H9 (cell line): ENCODE measurements around the gene SOX13. TPM values are rescaled to one million over a fixed set of nuclear protein-coding genes. Genes with fewer than 3 reads are reported as not detected.

Source experiments
- DNase-seq: peaks from one replicate; pipeline ENCODE4 v3.0.0-alpha.2; 2017
- H2AFZ ChIP-seq: one replicate; pipeline ENCODE4 v1.6.1; 2013; ENCODE audit warnings: mild to moderate bottlenecking, low read length, control low read depth, moderate library complexity
- H2AK5ac ChIP-seq: 2 replicates; pipeline ENCODE4 v1.6.1; 2013; ENCODE audit warnings: low read length, control low read depth, mixed read lengths; ENCODE audit not compliant: insufficient read length
- H2BK120ac ChIP-seq: one replicate; pipeline ENCODE4 v1.6.1; 2013; ENCODE audit warnings: low read depth, mild to moderate bottlenecking, low read length, control low read depth, inconsistent platforms; ENCODE audit not compliant: poor library complexity, severe bottlenecking
- H2BK12ac ChIP-seq: 2 replicates; pipeline ENCODE4 v1.6.1; 2013; ENCODE audit warnings: low read length, control low read depth, mixed read lengths, low read depth; ENCODE audit not compliant: insufficient read length
- H2BK15ac ChIP-seq: 2 replicates; pipeline ENCODE4 v1.6.1; 2013; ENCODE audit warnings: low read depth, low read length, control low read depth
- H2BK20ac ChIP-seq: one replicate; pipeline ENCODE4 v1.6.1; 2013; ENCODE audit warnings: low read depth, mild to moderate bottlenecking, low read length, control low read depth, inconsistent platforms; ENCODE audit not compliant: poor library complexity, severe bottlenecking
- H2BK5ac ChIP-seq: 2 replicates; pipeline ENCODE4 v1.6.1; 2013; ENCODE audit warnings: low read length, control low read depth, mixed read lengths; ENCODE audit not compliant: insufficient read length
- H3K14ac ChIP-seq: 2 replicates; pipeline ENCODE4 v1.6.1; 2013; ENCODE audit warnings: low read length, control low read depth; ENCODE audit not compliant: insufficient read depth
- H3K18ac ChIP-seq: 2 replicates; pipeline ENCODE4 v1.6.1; 2013; ENCODE audit warnings: low read depth, mild to moderate bottlenecking, mixed read lengths, low read length, control low read depth; ENCODE audit not compliant: insufficient read length
- H3K23ac ChIP-seq: 2 replicates; pipeline ENCODE4 v1.6.1; 2013; ENCODE audit warnings: low read length, control low read depth, mixed read lengths, low read depth; ENCODE audit not compliant: insufficient read length
- H3K23me2 ChIP-seq: 2 replicates; pipeline ENCODE4 v1.6.1; 2013; ENCODE audit warnings: low read depth, mild to moderate bottlenecking, mixed read lengths, low read length, control low read depth; ENCODE audit not compliant: insufficient read length, poor library complexity, severe bottlenecking
- H3K27ac ChIP-seq: 2 replicates; pipeline ENCODE4 v1.5.1; 2013; ENCODE audit warnings: low read length, control low read depth, mixed read lengths, low read depth; ENCODE audit not compliant: insufficient read length
- H3K27me3 ChIP-seq: 2 replicates; pipeline ENCODE4 v1.6.1; 2013; ENCODE audit warnings: low read length, control low read depth, inconsistent platforms; ENCODE audit not compliant: insufficient read depth
- H3K4ac ChIP-seq: 2 replicates; pipeline ENCODE4 v1.6.1; 2013; ENCODE audit warnings: low read depth, mild to moderate bottlenecking, control low read depth, inconsistent platforms, low read length, moderate library complexity
- H3K4me1 ChIP-seq: 2 replicates; pipeline ENCODE4 v1.6.1; 2013; ENCODE audit warnings: low read length, control low read depth, inconsistent platforms; ENCODE audit not compliant: insufficient read depth
- H3K4me2 ChIP-seq: 2 replicates; pipeline ENCODE4 v1.6.1; 2013; ENCODE audit warnings: low read length, control low read depth, mixed read lengths; ENCODE audit not compliant: insufficient read length, insufficient read depth
- H3K56ac ChIP-seq: 2 replicates; pipeline ENCODE4 v1.6.1; 2013; ENCODE audit warnings: low read depth, mild to moderate bottlenecking, mixed read lengths, low read length, control low read depth; ENCODE audit not compliant: insufficient read length
- H3K79me1 ChIP-seq: 2 replicates; pipeline ENCODE4 v1.6.1; 2013; ENCODE audit warnings: low read depth, mild to moderate bottlenecking, moderate library complexity, low read length, control low read depth, inconsistent platforms; ENCODE audit not compliant: insufficient read depth, poor library complexity, severe bottlenecking
- H3K79me2 ChIP-seq: 2 replicates; pipeline ENCODE4 v1.6.1; 2013; ENCODE audit warnings: low read length, control low read depth, inconsistent platforms; ENCODE audit not compliant: insufficient read depth
- H3K9ac ChIP-seq: 2 replicates; pipeline ENCODE4 v1.6.1; 2013; ENCODE audit warnings: low read length, control low read depth, mixed read lengths; ENCODE audit not compliant: insufficient read length; ENCODE audit errors: extremely low read depth
- H3K9me3 ChIP-seq: one replicate; pipeline ENCODE4 v1.6.1; 2013; ENCODE audit warnings: low read depth, low read length, inconsistent platforms; ENCODE audit not compliant: control insufficient read depth
- H3T11ph ChIP-seq: one replicate; pipeline ENCODE4 v1.6.1; 2013; ENCODE audit warnings: mild to moderate bottlenecking, low read length, control low read depth, inconsistent platforms
- H4K20me1 ChIP-seq: one replicate; pipeline ENCODE4 v1.6.1; 2013; ENCODE audit not compliant: control insufficient read depth, insufficient read length, insufficient read depth
- H4K5ac ChIP-seq: 2 replicates; pipeline ENCODE4 v1.6.1; 2013; ENCODE audit warnings: low read depth, mild to moderate bottlenecking, mixed read lengths, low read length, control low read depth; ENCODE audit not compliant: insufficient read length
- H4K8ac ChIP-seq: replicated peaks from 2 replicates; pipeline ENCODE4 v1.6.1; 2013; ENCODE audit warnings: low read length, control low read depth, mixed read lengths, low read depth; ENCODE audit not compliant: insufficient read length
- H4K91ac ChIP-seq: 2 replicates; pipeline ENCODE4 v1.6.1; 2013; ENCODE audit warnings: low read depth, mild to moderate bottlenecking, moderate library complexity, mixed read lengths, low read length, control low read depth; ENCODE audit not compliant: insufficient read length
- H3K27ac Mint-ChIP-seq, 3 experiments: 2 replicates in 2 of 3; 3 replicates in 1 of 3; pipeline ENCODE4 v1.8.0; 2020 to 2021; ENCODE audit warnings: mixed read lengths in 3 of 3, mild to moderate bottlenecking in 1 of 3, moderate library complexity in 1 of 3
- H3K27me3 Mint-ChIP-seq: 2 replicates; pipeline ENCODE4 v1.8.0; 2021; ENCODE audit warnings: low read depth, mild to moderate bottlenecking, moderate library complexity, mixed read lengths
- H3K36me3 Mint-ChIP-seq, 3 experiments: 2 replicates in 2 of 3; 3 replicates in 1 of 3; pipeline ENCODE4 v1.8.0; 2020 to 2021; ENCODE audit warnings: low read depth in 3 of 3, mixed read lengths in 3 of 3; ENCODE audit not compliant: insufficient read depth in 1 of 3
- H3K4me1 Mint-ChIP-seq, 2 experiments: 2 replicates each; pipeline ENCODE4 v1.8.0; 2020; ENCODE audit warnings: mixed read lengths in 2 of 2
- H3K4me3 Mint-ChIP-seq, 2 experiments: 2 replicates in 1 of 2; 3 replicates in 1 of 2; pipeline ENCODE4 v1.8.0; 2020 to 2021; ENCODE audit warnings: mild to moderate bottlenecking in 2 of 2, mixed read lengths in 2 of 2, moderate library complexity in 1 of 2
- H3K9me3 Mint-ChIP-seq, 2 experiments: 2 replicates in 1 of 2; 3 replicates in 1 of 2; pipeline ENCODE4 v1.8.0; 2020; ENCODE audit warnings: mild to moderate bottlenecking in 2 of 2, mixed read lengths in 2 of 2, moderate library complexity in 1 of 2
- CTCF ChIP-seq: fragments of 200-600 bp; sonication (generic); conservative IDR thresholded peaks from 3 replicates; pipeline ENCODE4 v1.8.0; 2021; ENCODE audit warnings: antibody characterized with exemption, mild to moderate bottlenecking
- WGBS: extraction: QIAGEN DNeasy Blood & Tissue Kit; methylation state at CpG from one replicate; pipeline ENCODE4 v1.1.7; 2013; ENCODE audit warnings: missing lambda C conversion rate, low lambda C conversion rate, mixed read lengths; ENCODE audit not compliant: insufficient read length; ENCODE audit errors: extremely low coverage; 5-methylcytosine and 5-hydroxymethylcytosine counted together
- total RNA-seq: library from RNA; stranded (reverse); gene quantifications from 2 replicates; pipeline ENCODE4 v1.2.1, GENCODE V29; 2021

The SOX13 gene
- total RNA-seq, 1 experiment from 2014 or later, result 120 TPM

GRCh38 chr1:204025917-204026707 is 46.8 kb upstream of the SOX13 start:
- Histone ChIP-seq H3K4me2 (no peak overlapping the region), H2BK15ac (no peak overlapping the region), H3K56ac (no peak overlapping the region), H3K14ac (peak overlapping the region; percentile 18; the same call in 1 of the 2 replicates), H3K9ac (no peak overlapping the region), H2BK120ac (no peak overlapping the region), H3K4me1 (no peaks in the 10 kb centered on the region), H4K20me1 (no peaks in the 10 kb centered on the region), H3T11ph (no peak overlapping the region), H4K5ac (no peak overlapping the region), H3K23me2 (no peaks in the 10 kb centered on the region), H2BK20ac (no peak overlapping the region), H2BK12ac (no peak overlapping the region), H3K27ac (no peak overlapping the region), H2AK5ac (no peak overlapping the region), H4K8ac (no peak overlapping the region), H4K91ac (no peak overlapping the region), H3K79me1 (no peaks in the 10 kb centered on the region), H3K4ac (no peak overlapping the region), H3K23ac (no peak overlapping the region), H3K9me3 (no peaks in the 10 kb centered on the region), H3K18ac (peak overlapping the region; percentile 22), H3K79me2 (no peaks in the 10 kb centered on the region), H3K27me3 (no peaks in the 10 kb centered on the region), H2BK5ac (no peak overlapping the region), H2AFZ (peak overlapping the region; percentile 2)
- no peak for TF ChIP-seq CTCF
- WGBS, result no CpG with 5 or more reads among the region's 17 CpGs
- DNase-seq, result no peak
- Mint-ChIP-seq H3K27me3 (peaks cover 22% of the 10 kb centered on the region), H3K4me3 (no peak overlapping the region), H3K9me3 (no peaks in the 10 kb centered on the region), H3K27ac (peak overlapping the region in 2 of 3 experiments; percentile 9 to 49; a peak in 3 of 7 replicates), H3K36me3 (no peaks in the 10 kb centered on the region), H3K4me1 (peaks cover 29 to 33% of the 10 kb centered on the region in 2 experiments)
